A549 (cell line): Measurements from ENCODE around the gene DCN.

Source experiments
- EP300 ChIP-seq, 2 experiments: fragments of >200 bp; sonication (Bioruptor Twin); formaldehyde crosslinking; IDR thresholded peaks; 2 replicates in 1 of 2; 3 replicates in 1 of 2; pipeline ENCODE4 v1.6.1; 2016 to 2017
- MAX ChIP-seq: IDR thresholded peaks from 2 replicates; pipeline ENCODE4 v1.6.1; 2012
- NPAS2 ChIP-seq: fragments of 250-450 bp; sonication (Bioruptor Pico); IDR thresholded peaks from 2 replicates; pipeline ENCODE4 v1.8.0; 2022; ENCODE audit warnings: mild to moderate bottlenecking, moderate library complexity, borderline replicate concordance
- SMC3 ChIP-seq: fragments of >200 bp; sonication (Bioruptor Twin); formaldehyde crosslinking; IDR thresholded peaks from 3 replicates; pipeline ENCODE4 v1.6.1; 2018; ENCODE audit warnings: inconsistent platforms
- TF ChIP-seq, protein P1 (sequence below): fragments of >200 bp; sonication (Bioruptor Twin); formaldehyde crosslinking; IDR thresholded peaks from 3 replicates; pipeline ENCODE4 v1.5.1; 2016

DNA sequence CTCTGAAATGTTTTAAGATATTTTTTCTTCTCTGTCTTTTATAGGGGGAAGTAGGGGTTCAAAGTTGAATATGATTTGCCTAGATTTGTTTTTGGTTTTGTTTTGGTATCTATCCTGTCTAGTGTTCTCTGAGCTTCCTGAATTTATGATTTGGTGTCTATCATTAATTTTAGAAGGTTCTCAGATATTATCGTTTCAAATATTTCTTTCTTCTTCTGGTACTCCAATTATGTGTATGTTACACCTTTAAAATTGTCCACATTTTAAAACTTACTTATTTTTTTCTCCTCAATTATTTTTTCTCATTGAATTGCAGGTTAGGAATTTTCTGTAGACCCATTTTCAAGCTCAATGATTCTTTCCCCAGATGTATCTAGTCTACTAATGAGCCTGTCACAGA lies 13.8 kb upstream of the DCN start:
- TF ChIP-seq, protein P1, sequence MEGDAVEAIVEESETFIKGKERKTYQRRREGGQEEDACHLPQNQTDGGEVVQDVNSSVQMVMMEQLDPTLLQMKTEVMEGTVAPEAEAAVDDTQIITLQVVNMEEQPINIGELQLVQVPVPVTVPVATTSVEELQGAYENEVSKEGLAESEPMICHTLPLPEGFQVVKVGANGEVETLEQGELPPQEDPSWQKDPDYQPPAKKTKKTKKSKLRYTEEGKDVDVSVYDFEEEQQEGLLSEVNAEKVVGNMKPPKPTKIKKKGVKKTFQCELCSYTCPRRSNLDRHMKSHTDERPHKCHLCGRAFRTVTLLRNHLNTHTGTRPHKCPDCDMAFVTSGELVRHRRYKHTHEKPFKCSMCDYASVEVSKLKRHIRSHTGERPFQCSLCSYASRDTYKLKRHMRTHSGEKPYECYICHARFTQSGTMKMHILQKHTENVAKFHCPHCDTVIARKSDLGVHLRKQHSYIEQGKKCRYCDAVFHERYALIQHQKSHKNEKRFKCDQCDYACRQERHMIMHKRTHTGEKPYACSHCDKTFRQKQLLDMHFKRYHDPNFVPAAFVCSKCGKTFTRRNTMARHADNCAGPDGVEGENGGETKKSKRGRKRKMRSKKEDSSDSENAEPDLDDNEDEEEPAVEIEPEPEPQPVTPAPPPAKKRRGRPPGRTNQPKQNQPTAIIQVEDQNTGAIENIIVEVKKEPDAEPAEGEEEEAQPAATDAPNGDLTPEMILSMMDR = no peak
- TF ChIP-seq EP300 (IDR thresholded peaks at IDR 0.05) (no peak), NPAS2 (CRISPR knock-in tag) (no peak), MAX (no peak), SMC3 (no peak)
